Measurements from ENCODE around the gene KLF3.

KLF3 gene

GRCh38 chr4:38704622-38705154 is 40.7 kb downstream of the KLF3 start:
- DNase-seq: no peak

DNA sequence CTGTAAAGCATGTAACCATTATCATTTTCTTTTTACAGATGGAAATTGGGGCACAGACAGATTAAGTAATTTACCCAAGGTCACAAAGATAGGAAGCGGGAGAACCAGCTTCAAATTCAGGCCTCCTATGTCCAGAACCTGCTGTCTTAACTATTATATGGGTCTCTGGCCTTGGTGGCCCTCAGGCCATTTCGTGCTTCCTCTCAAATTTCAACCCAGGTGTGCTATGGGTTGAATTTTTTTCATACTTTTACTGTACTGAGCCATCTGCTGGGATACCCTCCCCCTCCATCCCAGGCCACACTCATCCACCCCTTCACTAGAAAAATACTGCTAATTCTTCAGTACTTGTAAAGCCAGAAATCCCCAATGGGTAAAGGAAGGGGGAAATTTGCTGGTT is 42.3 kb downstream of the KLF3 start:
- no peak for DNase-seq

DNA sequence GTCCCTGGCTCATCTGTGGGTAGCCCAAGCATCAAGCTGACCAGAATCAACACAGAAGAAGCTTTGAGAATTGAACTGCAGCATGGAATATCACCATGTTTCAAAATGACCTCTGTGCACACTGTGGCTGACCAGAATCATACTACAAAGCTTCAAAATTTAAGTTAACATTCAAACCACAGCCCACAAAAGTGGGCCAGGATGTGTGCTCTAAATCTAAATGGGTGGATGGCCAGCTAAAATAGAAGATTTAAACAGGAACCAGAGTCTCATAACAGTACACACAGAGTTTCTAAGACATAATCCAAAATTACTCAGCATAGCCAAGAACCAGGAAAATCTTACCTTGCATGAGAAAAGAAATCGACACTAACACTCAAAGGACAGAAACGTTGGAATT is 46.1 kb downstream of the KLF3 start:
- DNase-seq: no peak

DNA sequence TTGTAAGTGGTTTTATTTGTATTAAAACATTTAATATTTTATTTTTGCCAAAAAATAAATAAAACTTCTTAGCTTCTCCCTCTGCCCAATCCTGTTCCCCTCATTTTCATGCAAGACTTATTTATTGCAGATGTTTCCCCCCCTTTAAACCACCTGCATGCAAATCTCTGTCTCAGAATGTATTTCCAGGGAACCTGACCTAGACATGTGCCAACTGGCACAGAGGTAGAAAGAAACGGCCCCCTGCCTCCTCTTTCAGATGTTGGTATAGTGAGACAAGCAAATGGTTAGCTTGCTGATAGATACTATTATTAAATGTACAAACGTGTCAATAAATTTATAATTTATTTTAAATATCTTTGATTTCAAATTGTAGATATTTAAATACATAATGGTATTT is 47.1 kb downstream of the KLF3 start:
- no peak for DNase-seq

- no peak for DNase-seq
These were observed 51.1 kb downstream of the KLF3 start for GRCh38 chr4:38715050-38715449.

DNA sequence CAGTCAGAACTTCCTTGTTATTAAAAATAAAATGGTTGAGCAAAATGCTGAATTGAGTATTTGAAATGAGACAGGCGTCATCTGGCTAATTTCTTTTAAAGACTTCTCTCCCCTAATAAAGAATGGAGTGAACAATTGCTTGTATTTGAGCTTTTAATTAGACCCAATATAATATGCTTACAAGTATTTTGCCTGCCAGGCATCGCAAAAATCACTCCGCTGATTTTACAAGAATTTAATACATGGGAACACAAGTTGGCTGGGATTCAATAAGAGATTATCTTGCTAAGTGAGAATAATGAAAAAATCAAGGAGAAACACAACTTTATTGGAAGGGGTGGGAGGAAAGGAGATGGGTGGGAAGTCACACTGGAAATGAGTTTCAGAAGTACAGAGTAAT is 52.3 kb downstream of the KLF3 start:
- DNase-seq: no peak

- DNase-seq: no peak
These were observed 53.6 kb downstream of the KLF3 start for GRCh38 chr4:38717604-38718003.

- DNase-seq: no peak
These were observed 59.1 kb downstream of the KLF3 start for GRCh38 chr4:38723114-38723513.

GRCh38 chr4:38723726-38724474 is 59.9 kb downstream of the KLF3 start:
- DNase-seq: no peak

DNA sequence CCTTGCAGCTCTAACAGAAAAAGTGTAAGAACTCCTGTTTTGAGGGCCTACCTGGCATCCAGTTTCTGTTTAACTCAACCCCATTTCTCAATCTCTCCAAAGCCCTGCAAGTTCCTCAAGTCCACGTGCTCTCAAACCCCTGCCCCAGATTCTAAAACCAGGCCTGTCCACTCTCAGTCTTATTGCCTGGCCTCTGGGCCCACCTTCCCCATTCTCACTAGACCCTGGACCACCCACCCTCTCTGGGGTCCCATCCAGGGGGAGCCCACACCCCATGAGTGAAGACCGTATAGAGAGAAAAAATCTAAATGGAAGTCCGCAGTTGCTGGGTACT is 60.4 kb downstream of the KLF3 start:
- no peak for DNase-seq

DNA sequence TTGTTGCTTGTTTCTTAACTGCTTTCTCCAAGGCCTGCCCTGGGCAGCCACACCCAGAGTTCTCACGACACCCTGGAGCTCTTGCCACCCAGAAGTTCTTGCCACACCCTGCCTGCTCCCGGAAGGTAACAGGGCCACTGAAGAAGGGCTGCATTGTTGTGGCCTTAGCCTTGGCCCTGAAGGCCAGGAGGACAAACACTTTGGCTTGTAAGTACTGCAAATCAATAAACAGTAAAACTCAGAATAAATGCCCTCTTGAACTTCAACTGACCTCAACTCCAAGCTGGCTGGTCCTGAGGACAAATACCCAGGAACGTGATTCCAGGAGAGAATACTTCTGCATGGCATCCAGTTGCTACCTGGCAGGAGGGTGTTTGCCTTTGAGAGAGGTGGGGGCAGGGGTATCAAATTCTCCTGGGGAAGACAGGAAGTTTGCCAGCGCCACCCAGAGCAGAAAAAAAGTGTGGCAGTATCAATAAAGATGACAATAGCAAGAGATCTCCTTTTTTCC is 64.7 kb downstream of the KLF3 start:
- DNase-seq: no peak

DNA sequence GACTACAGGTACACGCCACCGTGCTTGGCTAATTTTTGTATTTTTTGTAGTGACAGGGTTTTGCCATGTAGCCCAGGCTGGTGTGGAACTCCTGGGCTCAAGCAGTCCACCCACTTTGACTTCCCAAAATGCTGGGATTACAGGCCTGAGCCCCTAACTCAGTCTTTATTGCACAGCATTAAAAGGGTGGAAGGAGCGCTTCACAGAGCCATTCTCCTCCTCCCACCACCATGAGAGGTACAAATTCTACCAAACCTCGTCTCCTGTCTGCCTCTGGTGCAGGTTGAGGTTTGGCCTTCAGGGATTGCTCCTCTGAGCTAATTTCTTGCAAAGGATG is 66.5 kb downstream of the KLF3 start:
- no peak for DNase-seq

GRCh38 chr4:38730830-38731646 is 67.0 kb downstream of the KLF3 start:
- DNase-seq: peak; percentile 88 to 92

DNA sequence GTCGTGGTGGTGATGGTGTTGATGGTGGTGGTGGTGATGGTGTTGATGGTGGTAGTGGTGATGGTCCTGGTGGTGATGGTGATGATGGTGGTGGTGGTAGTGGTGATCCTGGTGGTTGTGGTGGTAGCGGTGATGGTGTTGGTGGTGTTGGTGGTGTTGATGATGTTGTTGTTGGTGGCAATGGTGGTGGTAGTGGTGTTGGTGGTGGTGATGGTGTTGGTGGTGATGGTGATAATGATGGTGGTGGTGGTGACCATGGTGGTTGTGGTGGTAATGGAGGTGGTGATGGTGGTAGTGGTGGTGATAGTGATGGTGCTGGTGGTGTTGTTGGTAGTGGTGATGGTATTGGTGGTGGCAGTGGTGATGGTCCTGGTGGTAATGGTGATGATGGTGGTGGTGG is 69.7 kb downstream of the KLF3 start:
- DNase-seq: no peak

- DNase-seq: no peak
These were observed 70.4 kb downstream of the KLF3 start for GRCh38 chr4:38734446-38734845.

DNA sequence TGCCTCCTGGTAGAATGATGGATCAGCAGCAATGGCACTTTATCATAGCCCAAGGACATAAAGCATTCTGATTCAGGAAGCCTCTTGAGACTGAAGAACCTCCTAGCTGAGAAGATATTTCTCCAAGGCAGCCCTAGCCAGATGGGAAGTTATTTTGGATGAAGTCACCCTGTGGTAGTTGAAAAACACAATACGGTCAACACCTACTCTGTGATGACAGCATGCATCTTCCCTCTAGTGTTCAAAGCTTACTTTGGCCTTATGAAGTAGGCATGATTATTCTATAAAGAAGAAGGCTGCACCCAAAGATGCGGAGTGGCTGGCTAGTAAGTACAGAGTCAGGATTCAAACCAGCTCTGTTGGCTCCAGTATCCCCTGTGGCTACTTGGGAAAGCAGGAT is 70.9 kb downstream of the KLF3 start:
- no peak for DNase-seq

- DNase-seq: no peak
These were observed 71.9 kb downstream of the KLF3 start for GRCh38 chr4:38735870-38736269.

DNA sequence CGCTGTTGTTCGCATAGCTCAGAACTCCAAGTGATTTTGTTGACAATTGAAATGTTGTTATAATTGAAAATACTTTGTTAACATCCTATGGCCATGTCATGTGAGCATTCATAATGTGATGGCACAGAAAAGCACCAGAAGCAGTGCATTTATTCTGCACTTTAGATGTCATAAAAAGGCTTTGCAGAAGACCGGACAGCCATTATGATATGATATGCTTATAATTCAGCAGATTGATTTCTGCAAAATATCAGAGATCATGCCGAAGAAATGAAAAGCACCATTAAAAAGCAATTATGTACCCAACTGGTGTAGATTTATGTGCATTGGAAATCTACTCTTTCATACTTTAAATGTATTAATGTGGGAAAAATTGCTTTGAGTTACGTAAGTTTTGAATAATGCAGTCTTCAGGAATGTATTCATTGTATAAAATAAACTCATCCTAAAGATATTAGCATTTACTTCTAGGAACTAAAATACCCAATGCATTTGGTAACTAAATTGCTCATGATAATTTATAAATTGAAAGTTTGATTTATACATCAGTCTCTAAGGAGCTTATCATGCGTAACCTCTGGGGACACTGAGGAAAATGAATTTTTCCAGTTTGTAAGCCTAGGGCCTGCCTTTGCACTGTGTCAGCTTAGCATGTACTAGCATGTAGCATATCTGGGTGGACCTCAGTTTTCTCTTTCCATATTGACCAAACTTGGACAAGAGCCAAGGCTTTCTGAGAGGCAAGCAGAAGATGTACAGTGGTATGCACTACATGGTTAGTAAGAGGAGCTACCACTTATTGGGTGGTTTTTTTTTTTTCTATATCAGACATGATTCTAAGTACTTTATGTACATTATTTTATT is 75.2 kb downstream of the KLF3 start:
- DNase-seq: no peak

DNA sequence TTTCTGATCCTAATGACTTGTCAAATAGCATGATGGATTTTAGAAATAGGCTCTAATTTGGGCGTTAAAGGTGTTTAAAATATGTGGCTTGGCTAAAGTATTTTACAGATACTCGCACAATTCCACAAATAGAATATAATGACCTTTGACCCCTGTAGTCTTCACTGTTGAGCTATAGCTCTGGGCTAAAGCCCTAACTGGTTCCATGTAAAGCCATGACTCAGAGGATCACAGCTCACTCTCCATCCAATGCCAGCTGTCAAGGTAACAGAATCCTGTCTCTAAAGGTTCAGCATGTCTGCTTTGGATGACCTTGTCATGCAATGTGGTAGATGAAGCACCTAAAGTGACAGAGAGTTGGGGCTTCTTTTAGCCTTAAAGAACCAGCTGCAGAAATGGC is 76.3 kb downstream of the KLF3 start:
- DNase-seq: no peak

DNA sequence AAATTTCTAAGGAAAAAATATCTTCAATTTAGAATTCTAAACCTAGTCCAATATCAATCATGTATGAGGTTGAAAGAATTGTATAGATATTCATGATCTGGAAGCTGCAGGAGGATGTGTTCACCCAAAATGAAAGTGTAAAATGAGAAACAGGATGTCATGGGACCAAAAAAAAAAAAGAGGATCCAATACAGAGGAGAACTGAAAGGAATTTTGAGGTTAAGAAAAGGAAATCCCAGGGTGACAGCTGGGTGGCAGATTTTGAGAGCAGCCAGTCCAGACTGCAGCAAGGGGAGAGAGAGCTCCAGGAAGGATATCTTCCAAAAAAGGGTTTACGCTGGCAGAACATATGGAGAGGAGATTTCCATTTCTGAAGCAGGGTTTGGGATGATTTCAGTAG is 79.9 kb downstream of the KLF3 start:
- DNase-seq: no peak

DNA sequence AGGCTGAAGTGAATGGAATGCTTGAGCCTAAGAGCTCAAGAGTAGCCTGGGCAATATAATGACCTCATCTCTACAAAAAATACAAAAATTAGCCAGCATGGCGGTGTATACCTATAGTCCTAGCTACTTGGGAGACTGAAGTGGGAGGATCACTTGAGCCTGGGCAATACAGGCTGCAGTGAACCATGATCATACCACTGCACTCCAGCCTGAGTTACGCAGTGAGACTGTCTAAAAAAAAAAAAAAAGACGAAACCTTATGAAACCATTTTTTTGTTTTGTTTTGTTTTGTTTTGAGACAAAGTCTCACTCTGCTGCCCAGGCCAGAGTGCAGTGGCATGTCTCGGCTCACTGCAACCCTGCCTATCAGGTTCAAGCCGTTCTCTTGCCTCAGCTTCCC is 81.9 kb downstream of the KLF3 start:
- DNase-seq: no peak

- DNase-seq: no peak
These were observed 83.6 kb downstream of the KLF3 start for GRCh38 chr4:38747629-38748028.

DNA sequence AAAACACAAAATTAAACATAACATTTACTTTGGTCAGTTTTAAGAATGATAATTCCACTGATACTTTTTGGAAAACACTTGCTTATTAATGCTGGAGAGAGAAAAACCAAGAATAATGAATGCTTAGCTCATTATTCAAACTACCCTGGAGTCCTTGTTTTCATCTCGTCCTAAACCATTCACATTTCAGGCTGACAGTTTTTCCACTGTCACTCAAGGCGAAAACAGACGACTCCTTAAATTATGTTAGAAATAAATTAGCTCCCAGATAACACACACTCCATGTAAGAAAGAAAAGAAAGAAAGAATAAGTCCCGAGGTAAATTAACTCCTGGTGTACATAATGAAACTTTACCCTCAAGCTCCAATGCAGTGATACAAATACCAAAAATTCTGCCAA is 85.3 kb downstream of the KLF3 start:
- DNase-seq: no peak
